GM21526 (cell line): Measurements from ENCODE around the gene TRMT44.
"Not testable (repeated sequence)": the region's sequence is repeated elsewhere in the genome, so short reads cannot be mapped to it uniquely, and the experiment has no call there.

Experiments
- ATAC-seq: cut with Tn5 transposase; IDR thresholded peaks from one replicate; pipeline ENCODE4 v1.9.1; 2021; ENCODE audit warnings: moderate library complexity; ENCODE audit not compliant: unreplicated experiment, low FRiP score

The TRMT44 gene

GRCh38 chr4:8507196-8507570 lies 66.6 kb downstream of the TRMT44 start:
- ATAC-seq = no peak

- ATAC-seq = no peak
These were observed 67.0 kb downstream of the TRMT44 start for GRCh38 chr4:8507624-8508023.

- no peak for ATAC-seq
These were observed 67.7 kb downstream of the TRMT44 start for GRCh38 chr4:8508266-8508665.

GRCh38 chr4:8508740-8509139 lies 68.2 kb downstream of the TRMT44 start:
- ATAC-seq = no peak

GRCh38 chr4:8509311-8509950 lies 68.9 kb downstream of the TRMT44 start:
- no peak for ATAC-seq

GRCh38 chr4:8510191-8510590 lies 69.6 kb downstream of the TRMT44 start:
- ATAC-seq = no peak

GRCh38 chr4:8510611-8511285 lies 70.2 kb downstream of the TRMT44 start:
- no peak for ATAC-seq

- ATAC-seq = no peak
These were observed 71.9 kb downstream of the TRMT44 start for GRCh38 chr4:8512510-8512909.

- ATAC-seq = not testable (repeated sequence)
These were observed 72.5 kb downstream of the TRMT44 start for GRCh38 chr4:8513080-8513479.

GRCh38 chr4:8513931-8514330 lies 73.4 kb downstream of the TRMT44 start:
- ATAC-seq = no peak

- ATAC-seq = no peak
These were observed 73.8 kb downstream of the TRMT44 start for GRCh38 chr4:8514391-8514790.

GRCh38 chr4:8515316-8516060 lies 74.9 kb downstream of the TRMT44 start:
- no peak for ATAC-seq

GRCh38 chr4:8516061-8516573 lies 75.5 kb downstream of the TRMT44 start:
- no peak for ATAC-seq

- no peak for ATAC-seq
These were observed 76.5 kb downstream of the TRMT44 start for GRCh38 chr4:8516996-8517550.

- ATAC-seq = no peak
These were observed 77.4 kb downstream of the TRMT44 start for GRCh38 chr4:8517946-8518345.

GRCh38 chr4:8522160-8523120 lies 81.9 kb downstream of the TRMT44 start:
- ATAC-seq = no peak

- ATAC-seq = no peak
These were observed 82.6 kb downstream of the TRMT44 start for GRCh38 chr4:8523175-8523574.

- no peak for ATAC-seq
These were observed 83.2 kb downstream of the TRMT44 start for GRCh38 chr4:8523766-8524165.

- ATAC-seq = no peak
These were observed 84.2 kb downstream of the TRMT44 start for GRCh38 chr4:8524595-8525382.
